NCI-H1417 (cell line): ENCODE data around the gene KANK2.

ENCODE experiments used
- DNase-seq, 3 experiments: peaks; one replicate each; lab custom pipeline; 2025; lab: John Stamatoyannopoulos, UW

Gene KANK2

GRCh38 chr19:11225815-11226214 is 28.5 kb upstream of the KANK2 start:
- no peak for DNase-seq

- no peak for DNase-seq
Measured at GRCh38 chr19:11225172-11225571, 27.8 kb upstream of the KANK2 start.

- DNase-seq, result no peak
Measured at GRCh38 chr19:11224429-11224828, 27.1 kb upstream of the KANK2 start.

- DNase-seq, result no peak
Measured at GRCh38 chr19:11223200-11223599, 25.9 kb upstream of the KANK2 start.

GRCh38 chr19:11221082-11221598 is 23.8 kb upstream of the KANK2 start:
- no peak for DNase-seq

- DNase-seq, result no peak
Measured at GRCh38 chr19:11214387-11214786, 17.0 kb upstream of the KANK2 start.

- DNase-seq, result no peak
Measured at GRCh38 chr19:11210656-11210928, 13.2 kb upstream of the KANK2 start.

GRCh38 chr19:11209839-11210655 is 12.7 kb upstream of the KANK2 start:
- DNase-seq, result no peak

- DNase-seq, result no peak
Measured at GRCh38 chr19:11208561-11209471, 11.5 kb upstream of the KANK2 start.

- no peak for DNase-seq
Measured at GRCh38 chr19:11205939-11206570, 8.7 kb upstream of the KANK2 start.

- DNase-seq, result no peak
Measured at GRCh38 chr19:11204943-11205349, 7.6 kb upstream of the KANK2 start.

- DNase-seq, result no peak
Measured at GRCh38 chr19:11204076-11204602, 6.8 kb upstream of the KANK2 start.

GRCh38 chr19:11203194-11204075 is 6.1 kb upstream of the KANK2 start:
- peak in 2 of 3 experiments; percentile 43 to 52 for DNase-seq

- no peak for DNase-seq
Measured at GRCh38 chr19:11202488-11203193, 5.3 kb upstream of the KANK2 start.

- no peak for DNase-seq
Measured at GRCh38 chr19:11201791-11202190, 4.4 kb upstream of the KANK2 start.

- no peak for DNase-seq
Measured at GRCh38 chr19:11200931-11201330, 3.6 kb upstream of the KANK2 start.

- no peak for DNase-seq
Measured at GRCh38 chr19:11200015-11200574, 2.8 kb upstream of the KANK2 start.

GRCh38 chr19:11199517-11199916 is 2.2 kb upstream of the KANK2 start:
- no peak for DNase-seq

- peak in 1 of 3 experiments; percentile 11 for DNase-seq
Measured at GRCh38 chr19:11198769-11199424, 1.6 kb upstream of the KANK2 start.

- no peak for DNase-seq
Measured at GRCh38 chr19:11198175-11198534, 810 bp upstream of the KANK2 start.
